Measurements from ENCODE around the gene TRIM15. TPM values are rescaled to one million over a fixed set of nuclear protein-coding genes. Genes with fewer than 3 reads are reported as not detected.
"Not testable (repeated sequence)": the region's sequence is repeated elsewhere in the genome, so short reads cannot be mapped to it uniquely, and the experiment has no call there.

The TRIM15 gene
- total RNA-seq, 4 donors from 2014 or later: not detected

GRCh38 chr6:30219244-30219643, 55.9 kb downstream of the TRIM15 start:
- DNase-seq (ENCODE audit: low spot score) (no peak), ATAC-seq (ENCODE audit: low FRiP score) (peak; percentile 69)
- no peak for TF ChIP-seq CTCF (IDR thresholded peaks at IDR 0.05)

GRCh38 chr6:30221395-30221794, 58.0 kb downstream of the TRIM15 start:
- not testable (repeated sequence) for DNase-seq (ENCODE audit: low spot score); ATAC-seq (ENCODE audit: low FRiP score)

- DNase-seq (ENCODE audit: low spot score); ATAC-seq (ENCODE audit: low FRiP score): not testable (repeated sequence)
These were observed 58.6 kb downstream of the TRIM15 start for GRCh38 chr6:30221956-30222355.

Small RNA genes lying within 50 kb of the gene (small RNA-seq; reads per million reads assigned to genes)
- not detected for gene RF00554

Other genes with a start within 250 kb of the TRIM15 start
- 100 to 1,000 TPM; 354 to 771 (median 610) TPM for gene HLA-A, start 221.0 kb upstream of the TRIM15 start, total RNA-seq
- 10 to 100 TPM; 22.5 to 39.2 (median 24.9) TPM for gene POLR1H, start 102.3 kb upstream of the TRIM15 start, total RNA-seq
- 10 to 100 TPM; 27.9 to 38.4 (median 30.7) TPM for gene PPP1R11, start 96.3 kb upstream of the TRIM15 start, total RNA-seq
- 1 to 10 TPM in 1 of 4 donors, under 1 TPM in 3; 0.36 to 1.7 (median 0.71) TPM for gene RNF39, start 87.8 kb upstream of the TRIM15 start, total RNA-seq
- not detected for gene TRIM31, start 50.5 kb upstream of the TRIM15 start, total RNA-seq
- not detected for gene TRIM40, start 27.4 kb upstream of the TRIM15 start, total RNA-seq
- under 1 TPM in 1 of 4 donors, not detected in 3; 0.09 TPM for gene TRIM10, start 2.3 kb upstream of the TRIM15 start, total RNA-seq
- 10 to 100 TPM; 32.5 to 45.7 (median 38.8) TPM for gene TRIM26, start 49.9 kb downstream of the TRIM15 start, total RNA-seq
- gene TRIM39, start 163.4 kb downstream of the TRIM15 start, total RNA-seq: 10 to 100 TPM; 10.4 to 17.2 (median 15.2) TPM
- gene RPP21, start 181.6 kb downstream of the TRIM15 start, total RNA-seq: 10 to 100 TPM; 36.6 to 53.8 (median 48.1) TPM